CD8-positive, alpha-beta memory T cell (primary cell): ENCODE measurements around the gene BCAP29. TPM values are rescaled to one million over a fixed set of nuclear protein-coding genes. Genes with fewer than 3 reads are reported as not detected.

Experiments used
- CTCF ChIA-PET: fragments of 350-600 bp; sonication (Branson Sonifier 250); formaldehyde crosslinking; loops from one replicate; lab custom pipeline; 2021; ENCODE audit warnings: antibody characterized with exemption; lab: Charles Lee
- POLR2A ChIA-PET: fragments of 350-600 bp; sonication (Branson Sonifier 250); formaldehyde crosslinking; loops from one replicate; lab custom pipeline; 2021; ENCODE audit warnings: antibody characterized with exemption; lab: Charles Lee
- DNase-seq, 5 donors: peaks; one replicate each; pipeline versions ENCODE4 v3.0.0 to v3.0.0-alpha.2; 2020 to 2022; ENCODE audit warnings: mixed read lengths in 1 of 5
- H3K27ac ChIP-seq: one replicate; pipeline ENCODE4 v1.7.0; 2013; ENCODE audit warnings: low read depth, mild to moderate bottlenecking, low read length, moderate library complexity
- H3K27me3 ChIP-seq: 2 replicates; pipeline ENCODE4 v1.7.0; 2013; ENCODE audit warnings: low read length, mild to moderate bottlenecking; ENCODE audit not compliant: insufficient read depth, poor library complexity, severe bottlenecking
- H3K36me3 ChIP-seq: 2 replicates; pipeline ENCODE4 v1.7.0; 2013; ENCODE audit warnings: mild to moderate bottlenecking, low read length, moderate library complexity; ENCODE audit not compliant: insufficient read depth
- H3K4me1 ChIP-seq: 2 replicates; pipeline ENCODE4 v1.7.0; 2013; ENCODE audit warnings: mild to moderate bottlenecking, low read length, moderate library complexity; ENCODE audit not compliant: insufficient read depth
- H3K4me3 ChIP-seq: 2 replicates; pipeline ENCODE4 v1.7.0; 2013; ENCODE audit warnings: mild to moderate bottlenecking, low read length
- H3K9me3 ChIP-seq: 2 replicates; pipeline ENCODE4 v1.7.0; 2013; ENCODE audit warnings: mild to moderate bottlenecking, low read length
- H3K27ac Mint-ChIP-seq, 8 donors: one replicate each; pipeline ENCODE4 v1.8.0; 2020 to 2021; ENCODE audit warnings: mixed read lengths in 8 of 8, mild to moderate bottlenecking in 6 of 8, inconsistent platforms in 3 of 8, moderate library complexity in 3 of 8
- H3K27me3 Mint-ChIP-seq, 2 donors: one replicate each; pipeline ENCODE4 v1.8.0; 2020 to 2021; ENCODE audit warnings: mixed read lengths in 2 of 2, mild to moderate bottlenecking in 1 of 2, moderate library complexity in 1 of 2
- H3K36me3 Mint-ChIP-seq, 3 donors: one replicate each; pipeline ENCODE4 v1.8.0; 2020 to 2021; ENCODE audit warnings: mixed read lengths in 3 of 3, inconsistent platforms in 1 of 3, mild to moderate bottlenecking in 1 of 3
- H3K4me1 Mint-ChIP-seq, 3 donors: one replicate each; pipeline ENCODE4 v1.8.0; 2020 to 2021; ENCODE audit warnings: mixed read lengths in 3 of 3, inconsistent platforms in 1 of 3, mild to moderate bottlenecking in 1 of 3
- H3K4me3 Mint-ChIP-seq, 7 donors: one replicate each; pipeline ENCODE4 v1.8.0; 2020 to 2021; ENCODE audit warnings: mixed read lengths in 7 of 7, mild to moderate bottlenecking in 6 of 7, moderate library complexity in 4 of 7, inconsistent platforms in 2 of 7
- H3K9me3 Mint-ChIP-seq, 5 donors: one replicate each; pipeline ENCODE4 v1.8.0; 2020 to 2022; ENCODE audit warnings: mixed read lengths in 5 of 5, mild to moderate bottlenecking in 3 of 5, moderate library complexity in 2 of 5, inconsistent platforms in 1 of 5
- polyA plus RNA-seq: library from polyadenylated mRNA; unstranded; fragments of 300-500 nt; fragmentation: Illumina TruSeq; gene quantifications from one replicate; pipeline ENCODE4 v1.2.3, GENCODE V29; 2021
- total RNA-seq, 2 experiments: library from RNA; stranded (reverse); gene quantifications; one replicate each; pipeline ENCODE4 v1.2.3, GENCODE V29; 2021

BCAP29 gene
- total and polyA plus RNA-seq, 3 experiments from 2014 or later: 44.6 to 48.7 (median 46.5) TPM

DNA sequence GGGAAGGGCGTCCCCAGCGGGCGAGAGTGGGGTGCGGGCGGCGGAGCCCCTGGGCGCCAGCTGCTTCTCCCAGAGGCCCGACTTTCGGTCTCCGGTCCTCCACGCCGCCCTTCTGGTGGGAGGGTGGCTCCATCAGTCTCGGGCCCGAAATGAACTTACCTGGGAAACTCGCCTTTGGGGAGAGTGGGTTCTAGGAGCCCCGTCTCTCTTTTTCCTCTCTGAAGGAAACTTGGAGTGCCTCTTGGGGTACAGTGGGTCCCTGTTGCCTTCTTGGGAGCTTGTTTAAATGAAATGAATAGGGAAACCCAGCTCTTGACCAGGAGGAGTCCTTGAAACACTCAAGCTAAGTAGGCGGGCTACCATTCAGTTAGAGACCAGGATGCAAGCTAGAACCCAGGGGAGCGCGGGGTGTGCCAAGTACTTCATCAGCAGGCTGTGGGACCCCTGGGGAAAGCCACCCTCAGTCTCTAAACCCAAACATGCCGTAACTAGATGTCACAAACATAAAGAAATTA, 81.9 kb downstream of the BCAP29 start:
- ChIA-PET POLR2A (no interaction called here), CTCF (no interaction called here)
- DNase-seq: peak in 1 of 5 donors; percentile 0
- Mint-ChIP-seq H3K9me3 (no peaks in the 10 kb centered on the region), H3K27ac (no peak overlapping the region), H3K27me3 (peaks cover 26 to 59% of the 10 kb centered on the region in 2 donors), H3K4me1 (peaks cover 13 to 27% (median 21%) of the 10 kb centered on the region in 3 donors), H3K36me3 (no peaks in the 10 kb centered on the region), H3K4me3 (peak overlapping the region; percentile 42 to 83 (median 75))
- Histone ChIP-seq H3K9me3 (no peaks in the 10 kb centered on the region), H3K4me3 (peak overlapping the region; percentile 17), H3K4me1 (peaks cover 21% of the 10 kb centered on the region), H3K36me3 (no peaks in the 10 kb centered on the region), H3K27me3 (peaks cover 16% of the 10 kb centered on the region), H3K27ac (no peak overlapping the region)

DNA sequence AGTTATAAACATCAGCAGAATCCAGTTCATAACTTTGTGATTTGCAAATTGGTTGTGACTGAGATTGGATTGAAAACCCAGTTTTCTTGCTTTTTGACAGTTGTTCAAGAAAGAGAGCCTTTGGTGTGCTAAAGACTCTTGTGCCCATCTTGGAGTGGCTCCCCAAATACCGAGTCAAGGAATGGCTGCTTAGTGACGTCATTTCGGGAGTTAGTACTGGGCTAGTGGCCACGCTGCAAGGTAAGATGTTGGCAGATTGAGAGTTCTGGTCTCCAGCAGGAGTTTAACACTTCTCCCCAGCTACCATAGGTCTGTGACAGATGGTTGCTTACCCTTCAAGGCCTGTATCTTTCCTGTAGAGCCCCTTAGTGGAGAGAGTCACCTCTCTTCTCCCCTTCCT, 83.2 kb downstream of the BCAP29 start:
- Histone ChIP-seq H3K27me3 (peaks cover 16% of the 10 kb centered on the region), H3K36me3 (no peaks in the 10 kb centered on the region), H3K4me1 (peaks cover 21% of the 10 kb centered on the region), H3K4me3 (no peak overlapping the region), H3K9me3 (no peaks in the 10 kb centered on the region), H3K27ac (no peak overlapping the region)
- no peaks in the 10 kb centered on the region for H3K9me3 Mint-ChIP-seq
- CTCF ChIA-PET: no interaction called here
- H3K4me3 Mint-ChIP-seq: no peak overlapping the region
- POLR2A ChIA-PET: no interaction called here
- H3K27me3 Mint-ChIP-seq: peaks cover 26 to 50% of the 10 kb centered on the region in 2 donors
- peaks cover 13 to 27% (median 21%) of the 10 kb centered on the region in 3 donors for H3K4me1 Mint-ChIP-seq
- no peak overlapping the region for H3K27ac Mint-ChIP-seq
- DNase-seq: no peak
- no peaks in the 10 kb centered on the region for H3K36me3 Mint-ChIP-seq

DNA sequence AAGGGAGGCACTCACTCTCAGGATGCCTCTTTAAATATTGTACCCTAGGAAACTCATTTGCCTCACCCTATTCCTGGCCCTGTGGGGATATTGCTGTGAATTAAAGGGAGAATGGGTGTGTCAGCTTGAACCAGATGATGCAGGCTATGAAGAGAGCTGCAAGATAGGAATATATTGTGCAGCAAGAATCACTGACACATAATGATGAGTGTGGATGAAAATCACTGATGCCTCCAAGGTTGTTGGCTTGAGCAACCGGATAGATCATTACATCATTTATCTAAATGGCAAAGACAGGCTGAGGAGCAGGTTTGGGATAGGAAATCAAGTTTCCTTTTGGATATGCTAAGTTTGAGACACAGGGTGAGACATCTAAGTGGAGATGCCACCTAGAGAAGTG, 86.7 kb downstream of the BCAP29 start:
- H3K27me3 Mint-ChIP-seq: peaks cover 16 to 45% of the 10 kb centered on the region in 2 donors
- CTCF ChIA-PET: no interaction called here
- H3K27ac Mint-ChIP-seq: no peak overlapping the region

DNA sequence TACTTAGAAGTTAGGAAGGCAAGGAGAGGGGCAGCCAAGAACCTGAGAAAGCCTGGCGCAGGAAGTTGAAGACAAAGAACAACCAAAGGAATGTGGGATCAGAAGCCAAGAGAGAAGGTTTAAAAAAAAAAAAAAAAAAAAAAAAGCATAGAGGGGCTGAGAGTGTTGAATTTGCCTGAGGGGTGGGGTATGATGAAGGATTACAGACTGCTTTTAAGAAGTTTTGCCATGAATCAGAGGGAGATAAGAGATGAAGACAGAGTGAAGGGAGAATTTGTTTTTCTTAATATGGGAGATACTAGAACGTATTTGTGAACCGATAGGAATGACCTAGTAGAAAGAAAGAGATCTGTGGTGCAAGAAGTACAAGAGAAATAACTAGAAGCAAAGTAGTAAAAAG, 87.3 kb downstream of the BCAP29 start:
- Histone ChIP-seq H3K36me3 (no peaks in the 10 kb centered on the region), H3K9me3 (no peaks in the 10 kb centered on the region), H3K27ac (no peak overlapping the region), H3K4me1 (no peaks in the 10 kb centered on the region), H3K4me3 (no peak overlapping the region), H3K27me3 (peaks cover 11% of the 10 kb centered on the region)
- POLR2A ChIA-PET: no interaction called here
- Mint-ChIP-seq H3K27me3 (peaks cover 14 to 40% of the 10 kb centered on the region in 2 donors), H3K9me3 (no peaks in the 10 kb centered on the region), H3K4me3 (no peak overlapping the region), H3K27ac (no peak overlapping the region), H3K4me1 (peaks cover 0 to 3% (median 2%) of the 10 kb centered on the region in 3 donors), H3K36me3 (no peaks in the 10 kb centered on the region)
- CTCF ChIA-PET: no interaction called here
- no peak for DNase-seq

More for the DNA sequence above, 86.7 kb downstream of the BCAP29 start:
- no peaks in the 10 kb centered on the region for H3K9me3 Mint-ChIP-seq
- Histone ChIP-seq H3K9me3 (no peaks in the 10 kb centered on the region), H3K27me3 (peaks cover 16% of the 10 kb centered on the region), H3K27ac (no peak overlapping the region), H3K36me3 (no peaks in the 10 kb centered on the region), H3K4me1 (peaks cover 3% of the 10 kb centered on the region), H3K4me3 (no peak overlapping the region)
- H3K4me1 Mint-ChIP-seq: peaks cover 3 to 8% (median 7%) of the 10 kb centered on the region in 3 donors
- DNase-seq: no peak
- POLR2A ChIA-PET: no interaction called here
- H3K36me3 Mint-ChIP-seq: no peaks in the 10 kb centered on the region
- H3K4me3 Mint-ChIP-seq: no peak overlapping the region

DNA sequence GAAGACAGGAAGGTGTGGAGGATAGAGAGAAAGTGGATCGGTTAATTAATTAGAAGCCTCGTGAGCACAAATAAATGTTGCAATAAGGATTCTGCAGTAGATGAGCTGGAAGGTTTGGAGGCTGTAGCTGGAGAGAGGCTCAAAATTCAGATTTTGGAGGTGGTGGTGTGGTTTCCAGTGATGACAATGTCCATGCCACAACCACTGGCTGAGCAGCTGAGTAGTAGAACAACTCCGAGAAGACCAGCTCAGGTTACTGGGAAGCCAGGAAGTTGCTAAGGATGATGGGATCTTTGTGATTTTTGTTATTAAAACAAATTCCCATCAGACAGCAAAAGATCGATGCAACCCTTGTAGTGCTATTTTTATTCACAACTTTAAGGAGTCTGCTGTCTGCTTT, 88.2 kb downstream of the BCAP29 start:
- H3K36me3 Mint-ChIP-seq: no peaks in the 10 kb centered on the region
- H3K4me3 Mint-ChIP-seq: no peak overlapping the region
- H3K27ac Mint-ChIP-seq: no peak overlapping the region
- POLR2A ChIA-PET: no interaction called here
- Histone ChIP-seq H3K9me3 (no peaks in the 10 kb centered on the region), H3K27me3 (peaks cover 8% of the 10 kb centered on the region), H3K4me1 (no peaks in the 10 kb centered on the region), H3K27ac (no peak overlapping the region), H3K36me3 (no peaks in the 10 kb centered on the region), H3K4me3 (no peak overlapping the region)
- no peak for DNase-seq
- CTCF ChIA-PET: no interaction called here
- H3K4me1 Mint-ChIP-seq: no peaks in the 10 kb centered on the region
- no peaks in the 10 kb centered on the region for H3K9me3 Mint-ChIP-seq
- H3K27me3 Mint-ChIP-seq: peaks cover 14 to 43% of the 10 kb centered on the region in 2 donors

Other genes starting within 250 kb of the BCAP29 start
- not detected for gene GPR22, start 110.2 kb upstream of the BCAP29 start, total RNA-seq
- gene GPR22, start 110.2 kb upstream of the BCAP29 start, polyA plus RNA-seq: 0.28 TPM
- 10 to 100 TPM; 29.2 to 38.9 TPM for gene COG5, start 16.3 kb upstream of the BCAP29 start, total RNA-seq
- 39.4 TPM for gene COG5, start 16.3 kb upstream of the BCAP29 start, polyA plus RNA-seq
- gene DUS4L, start 16.3 kb upstream of the BCAP29 start, total RNA-seq: 10 to 100 TPM; 11.6 TPM
- gene DUS4L, start 16.3 kb upstream of the BCAP29 start, polyA plus RNA-seq: 6.6 TPM
- gene SLC26A4, start 80.6 kb downstream of the BCAP29 start, total RNA-seq: 1 to 10 TPM in 1 of 2 experiments, under 1 TPM in 1; 0.78 to 2.1 TPM
- not detected for gene SLC26A4, start 80.6 kb downstream of the BCAP29 start, polyA plus RNA-seq
- 10 to 100 TPM; 42.7 to 49.3 TPM for gene CBLL1, start 163.9 kb downstream of the BCAP29 start, total RNA-seq
- gene CBLL1, start 163.9 kb downstream of the BCAP29 start, polyA plus RNA-seq: 89.7 TPM
- gene SLC26A3, start 223.0 kb downstream of the BCAP29 start, total RNA-seq: not detected
- gene SLC26A3, start 223.0 kb downstream of the BCAP29 start, polyA plus RNA-seq: not detected